RPMI8226 (cell line): Measurements from ENCODE around the gene ANXA4.
A peak's percentile ranks its signal among the peaks of the same experiment; 100 is the strongest.
"Not testable (repeated sequence)": the region's sequence is repeated elsewhere in the genome, so short reads cannot be mapped to it uniquely, and the experiment has no call there.

Source experiments
- DNase-seq: peaks from one replicate; pipeline ENCODE4 v3.0.0-alpha.2; 2015

The ANXA4 gene

DNA sequence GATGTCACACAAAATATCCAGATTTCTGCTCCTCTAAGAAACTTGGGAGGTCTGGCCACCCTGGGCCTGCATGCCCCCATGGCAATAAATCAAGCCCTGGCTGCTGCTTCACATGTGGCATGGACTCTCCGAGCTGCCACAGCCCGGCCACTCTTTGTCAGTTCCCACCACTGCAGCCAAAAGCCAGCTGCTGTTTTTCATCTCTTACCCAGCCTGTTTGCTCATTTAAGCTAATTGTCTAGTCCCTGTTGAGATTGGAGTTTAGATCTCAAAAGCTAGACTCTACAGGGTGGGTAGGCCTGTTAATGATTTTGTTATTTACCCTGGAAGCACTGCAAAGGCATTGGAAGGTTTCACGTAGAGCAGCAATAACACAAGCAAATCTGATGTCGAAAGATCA is 20.9 kb upstream of the ANXA4 start:
- DNase-seq: no peak

DNA sequence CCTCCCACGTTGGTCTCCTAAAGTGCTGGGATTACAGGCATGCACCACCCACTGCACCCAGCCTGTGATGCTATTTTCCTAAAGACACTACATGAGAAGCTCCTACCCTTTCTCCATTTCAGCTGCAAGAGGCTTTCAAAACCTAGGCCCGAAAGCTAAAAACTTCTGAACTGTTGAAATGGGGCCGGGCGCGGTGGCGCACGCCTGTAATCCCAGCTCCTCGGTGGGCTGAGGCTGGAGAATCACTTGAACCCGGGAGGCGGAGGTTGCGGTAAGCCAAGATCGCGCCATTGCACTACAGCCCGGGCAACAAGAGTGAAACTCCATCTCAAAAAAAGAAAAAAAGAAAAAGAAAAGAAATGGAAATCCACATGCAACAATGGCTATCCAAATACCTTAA is 18.1 kb upstream of the ANXA4 start:
- no peak for DNase-seq

DNA sequence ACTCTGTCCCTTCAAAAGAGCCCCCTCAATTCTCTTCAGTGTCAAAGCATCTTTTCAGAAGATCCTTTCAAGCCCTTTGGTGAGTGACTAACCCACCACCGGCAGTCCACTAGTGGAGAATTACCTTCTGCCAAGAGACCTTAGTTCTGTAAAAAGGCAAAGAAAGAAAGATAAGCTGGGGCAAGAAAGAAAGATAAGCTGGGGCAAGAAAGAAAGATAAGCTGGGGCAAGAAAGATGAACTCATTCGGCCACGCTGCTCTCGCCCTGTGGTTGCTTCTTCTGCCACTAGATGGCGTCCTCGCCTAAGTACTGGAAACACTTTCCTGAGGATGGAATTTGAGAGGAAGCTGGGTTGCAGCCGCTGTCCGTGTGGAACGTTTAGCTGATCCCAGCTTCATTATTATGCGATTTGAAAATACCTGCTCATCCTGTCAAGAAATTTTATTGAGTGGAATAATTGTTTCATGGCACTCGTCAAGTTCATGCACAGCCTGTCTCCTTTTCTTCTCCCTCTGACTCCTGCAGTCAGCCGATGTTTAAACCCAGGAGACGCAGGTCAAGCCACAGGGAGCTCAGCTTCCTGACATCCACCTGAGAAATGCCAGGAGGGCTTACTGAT is 17.3 kb upstream of the ANXA4 start:
- DNase-seq: peak; percentile 84

DNA sequence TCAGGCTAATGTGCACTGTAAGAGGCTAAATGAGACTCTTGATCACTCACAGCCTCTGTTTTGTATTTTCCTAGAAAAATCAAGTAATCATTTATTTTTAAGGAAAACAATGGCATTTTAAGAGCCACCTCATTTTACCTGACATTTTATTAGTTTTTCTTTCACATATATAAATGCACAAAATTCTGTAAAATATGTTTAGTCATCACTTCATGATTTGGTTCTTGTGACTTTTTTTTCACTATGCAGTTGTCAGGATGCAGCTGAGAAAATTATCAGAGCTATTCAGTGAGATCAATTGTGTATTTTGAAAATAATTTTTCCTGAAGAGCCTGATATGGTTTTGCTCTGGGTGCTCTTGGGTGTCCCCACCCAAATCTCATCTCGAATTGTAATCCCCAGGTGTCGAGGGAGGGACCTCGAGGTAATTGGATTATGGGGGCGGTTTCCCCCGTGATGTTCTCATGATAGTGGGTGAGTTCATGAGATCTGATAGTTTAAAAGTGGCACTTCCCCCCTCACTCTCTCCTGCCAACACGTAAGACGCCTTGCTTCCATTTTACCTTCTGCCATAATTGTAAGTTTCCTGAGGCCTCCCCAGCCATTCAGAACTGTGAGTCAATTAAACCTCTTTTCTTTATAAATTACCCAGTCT is 16.1 kb upstream of the ANXA4 start:
- DNase-seq: no peak

DNA sequence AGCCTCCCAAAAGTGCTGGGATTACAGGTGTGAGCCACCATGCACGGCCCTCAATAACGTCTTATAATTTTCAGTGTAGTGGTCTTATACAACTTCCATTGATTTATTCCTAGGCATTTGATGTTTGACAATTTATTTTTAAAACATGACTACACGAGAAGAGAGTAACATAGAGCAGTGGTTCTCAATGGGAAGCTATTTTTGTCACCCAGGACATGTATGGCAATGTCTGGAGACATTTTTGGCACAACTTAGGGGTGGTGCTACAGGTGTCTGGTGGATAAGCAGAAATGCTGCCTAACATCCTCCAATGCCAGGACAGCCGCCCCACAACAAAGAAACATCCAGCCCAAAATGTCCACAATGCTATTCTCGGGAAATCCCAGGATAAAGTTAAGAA is 12.7 kb upstream of the ANXA4 start:
- DNase-seq: no peak

DNA sequence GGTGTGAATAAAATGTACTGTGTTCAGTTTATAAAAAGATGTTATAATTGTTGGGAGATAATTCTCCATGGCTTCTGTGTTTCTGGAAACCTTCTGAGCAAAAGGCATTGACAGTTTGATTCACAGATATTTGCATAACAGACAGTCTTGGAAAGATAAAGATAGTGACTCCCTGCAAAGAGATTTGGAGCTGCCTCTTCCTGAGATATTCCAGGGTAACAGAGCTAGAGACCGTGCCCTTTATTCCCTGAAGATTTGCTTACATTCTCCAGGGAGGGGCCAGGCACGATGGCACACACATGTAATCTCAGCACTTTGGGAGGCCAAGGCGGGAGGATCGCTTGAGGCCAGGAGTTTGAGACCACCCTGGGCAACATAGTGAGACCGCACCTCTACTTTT is 12.2 kb upstream of the ANXA4 start:
- DNase-seq: no peak

DNA sequence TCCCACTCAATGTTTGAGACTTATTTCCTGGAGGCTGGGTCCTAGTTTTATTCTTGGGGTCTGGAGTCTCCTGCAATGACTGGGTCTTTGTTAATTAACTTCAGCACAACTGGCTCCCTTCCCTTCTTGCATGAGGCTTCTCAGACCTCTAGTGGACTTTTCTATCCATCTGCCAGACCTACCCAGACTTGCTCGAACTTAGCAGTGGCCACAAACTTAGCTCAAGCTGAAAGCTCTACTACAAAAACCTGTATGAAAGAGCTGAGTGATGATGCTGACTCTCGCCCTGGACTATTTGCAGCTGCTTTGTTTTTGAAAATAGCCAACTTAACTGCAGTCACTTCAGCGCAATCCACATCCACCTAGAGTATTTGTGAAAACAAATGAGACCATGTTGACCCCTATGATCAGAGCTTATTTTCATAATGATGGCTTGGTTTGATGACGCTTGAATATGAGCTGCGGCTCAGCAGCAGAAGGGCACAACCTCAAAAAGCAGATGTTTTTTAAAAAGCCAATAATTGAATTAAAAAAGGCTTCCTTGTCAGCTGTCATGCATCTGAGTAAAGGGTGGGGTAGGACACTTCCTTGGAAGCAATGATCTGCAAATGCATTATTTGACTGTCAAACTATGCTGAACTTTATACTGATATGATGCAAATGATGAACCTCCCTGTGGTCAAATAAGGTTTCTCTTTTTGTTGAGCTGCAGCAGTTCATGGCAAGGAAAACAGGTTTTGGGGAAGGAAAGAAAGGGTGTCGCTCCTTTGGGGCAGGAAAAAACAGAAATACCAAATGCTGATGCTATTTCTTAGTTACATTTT is 10.6 kb upstream of the ANXA4 start:
- no peak for DNase-seq

DNA sequence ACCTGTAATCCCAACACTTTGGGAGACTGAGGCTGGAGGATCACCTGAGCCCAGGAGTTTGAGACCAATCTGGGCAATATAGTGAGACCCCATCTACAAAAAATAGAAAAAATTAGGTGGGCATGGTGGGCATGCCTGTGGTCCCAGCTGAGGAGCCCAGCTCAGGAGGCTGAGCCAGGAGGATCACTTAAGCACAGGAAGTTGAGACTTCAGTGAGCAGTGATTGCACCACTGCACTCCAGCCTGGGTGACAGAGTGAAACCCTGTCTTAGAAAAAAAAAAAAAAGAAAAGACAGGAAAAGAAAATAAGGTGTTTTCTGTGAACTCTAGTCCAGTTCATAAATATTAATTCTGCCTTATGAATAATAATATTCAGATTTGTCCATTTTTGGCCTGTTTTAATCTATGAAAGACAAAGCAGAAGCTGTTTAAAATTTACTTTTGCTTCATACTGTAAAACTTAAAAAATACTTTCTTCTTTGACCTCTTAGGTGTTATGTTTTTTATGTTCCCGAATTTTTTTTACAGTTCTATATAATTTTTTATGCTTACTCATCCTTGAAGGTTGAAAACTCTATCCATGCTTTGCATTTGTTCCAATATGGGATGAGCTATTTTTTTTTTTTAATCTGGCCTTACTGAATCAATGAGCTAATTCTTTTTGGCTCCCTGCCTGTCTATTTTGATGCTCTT is 8.4 kb upstream of the ANXA4 start:
- DNase-seq: no peak

DNA sequence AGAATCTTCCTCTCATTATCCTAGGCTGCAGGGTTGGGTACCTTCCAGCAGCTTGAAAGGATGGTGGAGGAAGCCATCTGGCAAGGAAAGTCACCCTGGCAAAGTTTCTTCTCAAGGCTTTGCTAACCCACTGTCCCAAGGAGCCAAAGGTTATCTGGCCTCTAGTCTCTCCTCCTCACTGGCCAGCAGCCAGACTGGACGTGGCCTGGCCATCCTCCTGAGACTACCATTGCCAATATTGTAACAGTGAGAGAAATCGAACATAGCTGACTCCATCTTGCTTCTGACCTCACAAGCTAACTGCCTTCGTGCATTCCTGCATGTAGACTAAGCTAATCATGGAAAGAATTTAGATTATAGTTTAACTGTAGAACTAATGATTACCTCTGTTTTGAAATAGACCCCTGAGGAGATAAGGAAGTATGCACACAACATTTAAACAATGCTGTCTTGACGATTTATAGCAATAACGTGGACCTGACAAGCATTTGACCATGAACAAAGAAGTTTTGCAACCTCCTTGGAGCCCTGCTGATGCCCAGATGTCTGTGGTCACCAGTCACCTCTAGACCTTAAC is 7.8 kb upstream of the ANXA4 start:
- no peak for DNase-seq

DNA sequence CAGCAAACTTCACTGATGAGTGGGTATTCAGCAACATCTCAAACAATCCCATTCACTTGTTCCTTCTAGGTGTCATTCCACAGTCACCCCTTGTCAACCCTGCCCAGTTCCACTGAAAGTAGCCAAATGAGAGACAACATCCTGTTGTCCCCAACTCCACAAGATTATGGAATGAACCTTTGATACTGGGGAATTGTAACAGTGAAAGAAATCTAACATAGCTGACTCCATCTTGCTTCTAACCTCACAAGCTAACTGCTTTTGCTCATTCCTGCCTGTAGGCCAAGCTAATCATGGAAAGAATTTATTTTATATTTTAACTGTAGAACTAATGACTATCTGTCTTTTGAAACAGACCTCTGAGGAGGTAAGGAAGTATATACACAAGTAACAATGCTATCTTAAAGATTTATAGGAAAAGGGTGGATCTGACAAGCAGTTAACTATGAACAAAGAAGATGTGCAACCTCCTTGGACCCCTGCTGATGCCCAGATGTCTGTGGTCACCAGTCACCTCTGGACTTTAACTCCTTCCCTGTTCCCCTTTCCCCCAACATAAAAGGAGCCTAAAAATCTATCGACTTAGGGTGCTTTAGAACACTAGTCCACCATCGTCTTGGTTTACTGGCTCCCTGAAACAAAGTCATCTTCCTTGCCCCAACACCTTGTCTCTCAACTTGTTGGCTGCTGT is 6.9 kb upstream of the ANXA4 start:
- DNase-seq: no peak

DNA sequence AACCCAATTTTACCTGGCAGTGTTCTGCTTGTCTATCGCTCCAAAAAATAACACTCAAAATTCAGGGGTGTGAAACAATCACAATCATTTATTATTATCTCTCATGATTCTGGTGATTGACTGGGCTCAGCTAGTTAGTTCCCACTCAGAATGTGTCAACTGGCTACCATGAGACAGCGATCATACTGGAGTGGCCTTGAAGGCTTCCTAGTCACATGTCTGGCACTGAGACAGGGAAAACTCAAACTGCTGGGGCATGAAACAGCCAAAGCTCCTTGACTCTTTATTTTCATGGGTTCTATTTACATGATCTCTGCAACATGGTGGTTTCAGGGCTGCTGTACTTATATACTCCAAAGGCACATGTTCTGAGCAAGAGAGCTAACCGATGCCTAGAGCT is 6.2 kb upstream of the ANXA4 start:
- no peak for DNase-seq

DNA sequence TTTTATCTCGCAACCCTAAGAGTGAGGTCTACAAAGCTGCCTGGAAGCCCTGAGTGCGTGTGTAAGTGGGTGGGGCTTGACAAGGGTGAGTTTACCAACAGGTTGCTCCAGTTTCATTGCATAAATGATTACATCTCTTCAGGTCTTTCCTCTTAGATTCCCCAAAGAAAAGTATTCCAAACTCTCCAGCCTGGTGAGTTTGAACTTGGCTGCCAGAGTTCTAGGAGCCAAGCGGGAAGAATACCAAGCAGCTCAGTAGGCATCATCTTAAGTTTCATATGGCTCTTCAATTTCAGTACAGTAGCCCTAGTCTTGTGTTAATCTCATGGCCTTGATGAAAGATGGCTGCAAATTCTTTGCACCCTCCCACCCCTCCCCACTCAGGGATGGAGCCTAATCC is 3.8 kb upstream of the ANXA4 start:
- DNase-seq: not testable (repeated sequence)

DNA sequence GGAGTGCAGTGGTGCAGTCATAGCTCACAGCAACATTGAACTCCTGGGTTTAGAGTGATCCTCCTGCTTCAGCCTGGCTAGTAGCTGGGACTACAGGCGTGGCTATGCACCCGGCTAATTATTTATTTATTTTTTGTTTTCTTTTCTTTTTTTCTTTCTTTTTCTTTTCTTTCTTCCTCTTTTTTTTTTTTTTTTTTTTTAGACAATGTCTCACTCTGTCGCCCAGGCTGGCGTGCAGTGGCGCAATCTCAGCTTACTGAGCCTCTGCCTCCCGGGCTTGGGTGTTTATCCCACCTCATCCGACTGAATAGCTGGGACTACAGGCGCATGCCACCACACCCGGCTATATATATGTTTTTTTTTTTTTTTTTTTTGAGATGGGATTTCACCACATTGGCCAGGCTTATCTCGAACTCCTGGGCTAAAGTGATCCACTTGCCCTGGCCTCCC is 1.4 kb upstream of the ANXA4 start:
- no peak for DNase-seq

DNA sequence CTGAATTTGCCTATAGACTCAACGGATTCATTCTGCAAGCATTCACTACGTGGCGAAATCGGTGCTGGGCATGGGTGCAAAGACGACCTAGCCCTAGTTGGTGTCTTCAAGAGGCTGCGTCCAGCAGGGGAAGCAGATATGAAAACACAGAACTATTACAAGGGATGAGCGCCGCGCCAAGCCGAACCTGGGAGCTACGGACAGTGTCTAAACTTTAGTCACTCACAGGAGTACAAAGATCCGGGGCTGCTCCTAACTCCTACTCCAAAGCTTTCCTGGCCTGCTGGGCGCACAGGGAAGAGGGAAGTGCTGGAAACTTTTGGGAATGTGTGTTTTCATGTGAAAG is 732 bp upstream of the ANXA4 start:
- peak; percentile 74 for DNase-seq

DNA sequence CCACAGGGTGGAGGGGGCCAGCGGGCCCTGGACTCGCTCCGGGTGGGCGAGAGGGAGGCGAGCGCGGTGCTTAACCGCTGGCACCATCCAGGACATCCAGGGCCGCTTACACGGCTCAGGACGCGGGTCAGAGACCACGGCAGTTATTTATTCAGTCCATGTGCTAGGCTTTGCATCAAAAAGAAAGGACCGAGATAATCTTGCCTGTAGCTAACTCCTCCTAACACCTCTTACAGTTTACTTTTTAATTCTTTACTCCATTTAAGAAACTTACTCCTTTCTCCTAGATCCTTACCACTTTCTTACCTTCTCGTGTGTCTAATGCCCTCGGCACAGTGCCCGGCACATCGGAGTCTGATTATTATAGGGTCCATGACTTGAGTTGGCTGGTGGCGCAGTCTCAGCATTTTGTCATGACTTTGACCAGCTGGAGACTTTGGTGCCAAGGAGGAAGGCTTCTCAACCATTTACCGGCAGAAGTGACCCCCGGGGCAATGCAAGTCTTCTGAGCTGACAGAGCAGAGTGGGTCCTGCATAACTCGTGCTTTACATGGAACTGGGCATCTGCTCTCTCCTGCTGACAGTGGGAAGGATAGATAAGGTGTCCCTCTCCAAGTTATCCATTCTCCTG is 503 bp downstream of the ANXA4 start:
- DNase-seq: peak; percentile 19

DNA sequence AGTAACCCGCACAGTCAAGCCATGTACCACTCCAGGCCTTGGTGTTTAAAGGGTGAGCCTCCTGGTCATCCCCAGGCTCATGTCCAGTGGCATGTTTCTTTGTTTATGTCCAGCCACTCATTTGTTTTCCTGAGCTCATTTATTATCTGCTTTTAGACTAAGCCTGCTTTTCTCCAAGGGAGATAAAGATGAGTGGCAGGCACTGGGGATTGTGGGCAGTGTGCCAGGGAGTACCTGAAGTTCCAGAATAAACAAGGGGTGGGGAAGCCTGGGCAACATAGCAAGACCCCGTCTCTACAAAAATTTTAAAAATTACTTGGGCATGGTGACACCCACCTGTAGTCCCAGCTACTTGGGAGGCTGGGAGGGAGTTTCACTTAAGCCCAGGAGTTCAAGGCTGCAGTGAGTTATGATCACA is 1.9 kb downstream of the ANXA4 start:
- DNase-seq: no peak

DNA sequence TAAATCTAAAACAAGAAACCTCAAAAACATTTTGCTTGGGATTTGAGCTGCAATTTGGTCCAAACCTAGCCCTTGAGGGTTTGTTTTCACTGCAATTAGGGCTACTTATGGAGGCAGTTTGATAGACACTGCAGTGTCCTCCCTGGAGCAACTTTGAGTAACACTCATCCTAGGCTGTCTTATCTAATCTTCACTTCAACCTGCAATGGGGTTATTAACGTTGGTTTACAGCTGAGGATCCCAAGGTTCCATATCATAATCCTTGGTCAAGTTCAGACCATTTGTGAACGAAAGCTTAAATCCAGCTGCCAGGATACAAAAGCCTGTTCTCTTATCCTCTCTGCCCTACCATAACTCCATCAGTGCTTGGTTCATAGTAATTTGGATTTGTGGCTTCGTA is 2.5 kb downstream of the ANXA4 start:
- DNase-seq: no peak

DNA sequence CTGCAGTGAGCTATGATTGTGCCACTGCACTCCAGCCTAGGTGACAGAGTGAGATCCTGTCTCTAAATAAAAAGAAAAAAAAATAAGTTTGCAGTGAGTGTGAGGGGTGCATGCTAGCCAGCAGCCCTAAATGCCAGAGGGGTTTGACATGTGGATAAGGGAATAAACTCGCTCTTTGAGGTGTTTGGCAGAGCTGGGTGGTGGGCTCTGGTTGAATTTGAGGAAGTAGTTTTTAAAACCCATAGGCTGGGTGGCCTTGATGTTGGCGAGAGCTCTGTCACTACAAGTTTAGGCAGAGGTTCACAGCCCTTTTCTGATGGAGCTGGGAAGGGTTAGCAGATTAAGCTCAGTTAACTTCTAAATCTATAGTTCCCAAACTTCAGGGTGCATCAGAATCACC is 3.1 kb downstream of the ANXA4 start:
- DNase-seq: no peak

DNA sequence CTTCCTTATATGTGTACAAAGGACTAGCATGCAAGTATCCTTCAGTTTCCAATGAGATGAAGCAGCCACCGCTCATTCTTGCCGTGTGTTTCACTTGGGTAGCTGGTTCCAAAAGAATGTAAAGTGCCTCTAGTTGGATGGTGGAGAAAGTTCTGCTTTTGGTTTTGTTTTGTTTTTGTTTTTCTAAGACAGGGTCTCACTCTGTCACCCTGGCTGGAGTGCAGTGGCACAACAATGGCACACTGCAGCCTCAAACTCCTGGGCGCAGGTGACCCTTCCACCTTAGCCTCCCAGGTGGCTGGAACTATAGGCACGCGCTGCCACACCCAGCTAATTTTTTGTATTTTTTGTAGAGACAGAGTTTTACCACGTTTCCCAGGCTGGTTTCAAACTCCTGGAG is 8.3 kb downstream of the ANXA4 start:
- no peak for DNase-seq

DNA sequence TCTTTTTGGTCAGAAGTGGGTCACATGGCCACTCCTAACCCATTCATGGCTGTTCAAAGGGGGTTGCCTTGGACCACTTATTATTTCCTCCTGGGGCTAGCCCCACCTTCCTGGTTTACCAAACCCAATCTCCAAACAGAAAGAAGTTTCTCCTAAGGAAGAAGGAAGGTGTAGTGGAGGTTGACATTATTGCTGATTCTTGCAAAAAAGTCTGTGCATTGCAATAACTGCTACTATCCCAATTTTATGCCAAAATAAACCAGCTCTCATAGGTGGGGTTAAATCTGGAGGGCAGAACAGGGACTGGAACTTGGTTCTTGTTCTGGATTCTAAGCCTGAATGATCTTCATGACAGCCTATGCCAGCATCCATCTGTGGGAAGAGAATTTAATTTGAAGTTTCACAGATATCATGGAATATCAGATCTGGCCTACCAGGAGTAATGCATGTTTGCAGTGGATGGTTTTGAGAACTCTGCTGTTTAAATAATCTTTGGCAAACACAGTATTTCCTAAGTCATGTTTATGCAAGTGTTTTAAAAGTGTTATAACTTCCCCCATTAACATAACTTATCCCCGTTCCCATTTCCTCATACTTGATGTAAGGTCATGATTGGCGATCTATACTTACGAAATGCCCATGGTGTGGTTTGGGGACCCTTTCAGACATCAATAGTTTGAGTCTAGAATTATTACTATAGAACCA is 11.9 kb downstream of the ANXA4 start:
- DNase-seq: no peak

DNA sequence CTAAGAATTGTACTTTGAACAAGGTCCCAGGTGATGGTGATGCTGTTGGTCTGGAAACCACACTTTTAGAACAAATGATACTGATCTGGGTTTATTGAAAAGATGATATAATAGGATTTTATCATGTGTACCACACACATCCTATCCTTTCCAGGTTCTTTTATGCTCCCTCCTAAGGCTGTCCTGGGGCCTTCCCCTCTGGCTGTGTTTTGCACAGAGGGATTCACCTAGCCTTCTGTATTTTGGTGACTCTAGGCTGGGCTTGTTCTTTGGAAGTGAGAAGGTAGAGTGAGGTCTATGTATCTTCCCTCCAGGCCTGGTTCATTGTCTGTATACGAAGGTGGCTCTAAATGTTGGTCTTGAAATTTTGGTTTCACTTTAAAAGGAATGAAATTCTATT is 12.7 kb downstream of the ANXA4 start:
- DNase-seq: no peak
